Mammary epithelial cell (primary cell): ENCODE measurements around the gene RTL1.

ENCODE experiments used
- EZH2 ChIP-seq: IDR thresholded peaks from 2 replicates; pipeline ENCODE4 v1.6.1; 2012; ENCODE audit warnings: low read length, inconsistent platforms, borderline replicate concordance
- TF ChIP-seq, protein P1 (sequence below), 2 donors: IDR thresholded peaks in 1 of 2; conservative IDR thresholded peaks in 1 of 2; 2 replicates each; pipeline ENCODE4 v1.5.1; 2011 to 2012; ENCODE audit warnings: inconsistent platforms in 2 of 2, low read length in 2 of 2, mild to moderate bottlenecking in 2 of 2, control low read depth in 1 of 2, low read depth in 1 of 2; ENCODE audit not compliant: insufficient read depth in 1 of 2; ENCODE audit errors: extremely low read depth in 1 of 2

GRCh38 chr14:100849115-100849781 lies 54.3 kb downstream of the RTL1 start:
- TF ChIP-seq, protein P1, sequence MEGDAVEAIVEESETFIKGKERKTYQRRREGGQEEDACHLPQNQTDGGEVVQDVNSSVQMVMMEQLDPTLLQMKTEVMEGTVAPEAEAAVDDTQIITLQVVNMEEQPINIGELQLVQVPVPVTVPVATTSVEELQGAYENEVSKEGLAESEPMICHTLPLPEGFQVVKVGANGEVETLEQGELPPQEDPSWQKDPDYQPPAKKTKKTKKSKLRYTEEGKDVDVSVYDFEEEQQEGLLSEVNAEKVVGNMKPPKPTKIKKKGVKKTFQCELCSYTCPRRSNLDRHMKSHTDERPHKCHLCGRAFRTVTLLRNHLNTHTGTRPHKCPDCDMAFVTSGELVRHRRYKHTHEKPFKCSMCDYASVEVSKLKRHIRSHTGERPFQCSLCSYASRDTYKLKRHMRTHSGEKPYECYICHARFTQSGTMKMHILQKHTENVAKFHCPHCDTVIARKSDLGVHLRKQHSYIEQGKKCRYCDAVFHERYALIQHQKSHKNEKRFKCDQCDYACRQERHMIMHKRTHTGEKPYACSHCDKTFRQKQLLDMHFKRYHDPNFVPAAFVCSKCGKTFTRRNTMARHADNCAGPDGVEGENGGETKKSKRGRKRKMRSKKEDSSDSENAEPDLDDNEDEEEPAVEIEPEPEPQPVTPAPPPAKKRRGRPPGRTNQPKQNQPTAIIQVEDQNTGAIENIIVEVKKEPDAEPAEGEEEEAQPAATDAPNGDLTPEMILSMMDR (conservative IDR thresholded peaks at IDR 0.05 in 1 of 2, IDR thresholded peaks at IDR 0.05 in 1 of 2; ENCODE audit: extremely low read depth in 1 of 2, insufficient read depth in 1 of 2, low read depth in 1 of 2, low read length in 2 of 2): no peak
- TF ChIP-seq EZH2: no peak
